HCT116 (cell line): ENCODE data around the gene WDR88. TPM values are rescaled to one million over a fixed set of nuclear protein-coding genes. Genes with fewer than 3 reads are reported as not detected.
A peak's percentile ranks its signal among the peaks of the same experiment; 100 is the strongest.

Source experiments
- ATAC-seq: fragments of 200-7000 bp; cut with Tn5 transposase; 2 replicates; pipeline ENCODE4 v1.9.1; 2020; ENCODE audit warnings: mild to moderate bottlenecking, moderate library complexity
- BruUV-seq: library from RNA; stranded (reverse); fragments of 400-500 nt; replicated peaks from 2 replicates; lab custom pipeline; 2021; lab: Mats Ljungman, UMichigan
- CTCF ChIA-PET: fragments of 300-600 bp; sonication (Branson Sonifier 250); formaldehyde crosslinking; loops from one replicate; lab custom pipeline; 2021; ENCODE audit warnings: antibody characterized with exemption; lab: Charles Lee
- POLR2A ChIA-PET: fragments of 300-600, 350-600 bp; sonication (Branson Sonifier 250); formaldehyde crosslinking; loops from one replicate; lab custom pipeline; 2021; ENCODE audit warnings: antibody characterized with exemption; lab: Charles Lee
- RAD21 ChIA-PET, 2 experiments: fragments of 300-600 bp; sonication (Branson Sonifier 250); formaldehyde crosslinking; loops; one replicate each; lab custom pipeline; 2023; ENCODE audit warnings: low total read pairs in 2 of 2; ENCODE audit not compliant: uncharacterized antibody in 2 of 2, unreplicated experiment in 2 of 2, low non-redundant PET in 1 of 2; lab: Charles Lee
- DNase-seq: peaks from one replicate; pipeline ENCODE4 v3.0.0-alpha.2; 2010; ENCODE audit warnings: low read depth, low spot score
- H2AFZ ChIP-seq: fragments of 200-600 bp; shearing (Covaris generic), sonication (generic); 2 replicates; pipeline ENCODE4 v1.6.1; 2017; ENCODE audit warnings: low read depth, mixed run types, mixed read lengths, antibody characterized with exemption, low read length; ENCODE audit not compliant: poor library complexity, severe bottlenecking
- H3K27ac ChIP-seq: 2 replicates; pipeline ENCODE4 v1.5.1; 2012; ENCODE audit warnings: low read depth, low read length
- H3K27me3 ChIP-seq: fragments of 200-600 bp; sonication (generic); 2 replicates; pipeline ENCODE4 v1.6.1; 2016; ENCODE audit warnings: mixed run types, low read length, mixed read lengths; ENCODE audit not compliant: insufficient read depth
- H3K36me3 ChIP-seq, 2 experiments: fragments of 200-500 bp in 1 of 2; fragments of 200-600 bp in 1 of 2; sonication (Bioruptor generic) in 1 of 2; sonication (generic) in 1 of 2; 2 replicates each; pipeline versions ENCODE4 v1.5.1 to v1.6.1; 2014 to 2016; ENCODE audit warnings: low read length in 2 of 2, inconsistent platforms in 1 of 2, mixed read lengths in 1 of 2, mixed run types in 1 of 2; ENCODE audit not compliant: insufficient read depth in 2 of 2, control insufficient read depth in 1 of 2
- H3K4me1 ChIP-seq, 2 experiments: fragments of 200-600 bp in 1 of 2; sonication (generic) in 1 of 2; 2 replicates each; pipeline versions ENCODE4 v1.5.1 to v1.6.1; 2012 to 2017; ENCODE audit warnings: low read length in 2 of 2, inconsistent platforms in 1 of 2, mild to moderate bottlenecking in 1 of 2, mixed read lengths in 1 of 2, mixed run types in 1 of 2, moderate library complexity in 1 of 2; ENCODE audit not compliant: insufficient read depth in 2 of 2, control insufficient read depth in 1 of 2
- H3K4me2 ChIP-seq: fragments of 200-600 bp; sonication (generic); 2 replicates; pipeline ENCODE4 v1.6.1; 2017; ENCODE audit warnings: mixed run types, low read length, mixed read lengths
- H3K4me3 ChIP-seq, 2 experiments: fragments of 200-600 bp in 1 of 2; sonication (generic) in 1 of 2; replicated peaks in 1 of 2; 2 replicates each; pipeline ENCODE4 v1.5.1; 2011 to 2016; ENCODE audit warnings: low read length in 2 of 2, control low read depth in 1 of 2, low read depth in 1 of 2, mild to moderate bottlenecking in 1 of 2, mixed read lengths in 1 of 2, mixed run types in 1 of 2
- H3K79me2 ChIP-seq: fragments of 200-600 bp; sonication (generic); 2 replicates; pipeline ENCODE4 v1.6.1; 2017; ENCODE audit warnings: mild to moderate bottlenecking, mixed run types, low read length, moderate library complexity, mixed read lengths; ENCODE audit not compliant: insufficient read depth
- H3K9ac ChIP-seq: fragments of 200-600 bp; sonication (generic); 2 replicates; pipeline ENCODE4 v1.6.1; 2016; ENCODE audit warnings: low read length, mixed read lengths
- H3K9me2 ChIP-seq: fragments of 200-600 bp; sonication (generic), shearing (Covaris generic); 2 replicates; pipeline ENCODE4 v1.6.1; 2017; ENCODE audit warnings: mixed run types, mild to moderate bottlenecking, moderate library complexity; ENCODE audit not compliant: insufficient read depth
- H3K9me3 ChIP-seq, 2 experiments: fragments of 200-500 bp in 1 of 2; fragments of 200-600 bp in 1 of 2; sonication (Bioruptor generic) in 1 of 2; sonication (generic) in 1 of 2; 2 replicates each; pipeline ENCODE4 v1.6.1; 2014 to 2017; ENCODE audit warnings: low read length in 2 of 2, mixed read lengths in 2 of 2, inconsistent platforms in 1 of 2, low read depth in 1 of 2, mild to moderate bottlenecking in 1 of 2, mixed run types in 1 of 2, moderate library complexity in 1 of 2; ENCODE audit not compliant: control insufficient read depth in 1 of 2, insufficient read depth in 1 of 2
- H4K20me1 ChIP-seq: fragments of 200-600 bp; sonication (generic), shearing (Covaris generic); 2 replicates; pipeline ENCODE4 v1.6.1; 2017; ENCODE audit warnings: mixed run types, mild to moderate bottlenecking, moderate library complexity; ENCODE audit not compliant: insufficient read depth
- ATF3 ChIP-seq: IDR thresholded peaks from 2 replicates; pipeline ENCODE4 v1.6.1; 2012
- CBX3 ChIP-seq: IDR thresholded peaks from 2 replicates; pipeline ENCODE4 v1.6.1; 2012; ENCODE audit warnings: low read depth
- CEBPB ChIP-seq: IDR thresholded peaks from 2 replicates; pipeline ENCODE4 v1.6.1; 2012; ENCODE audit warnings: low read depth
- CTCF ChIP-seq, 3 experiments: fragments of 200-600 bp in 1 of 3; sonication (generic) in 1 of 3; IDR thresholded peaks in 2 of 3; conservative IDR thresholded peaks in 1 of 3; 2 replicates each; pipeline ENCODE4 v1.5.1; 2012 to 2017; ENCODE audit warnings: low read depth in 2 of 3, low read length in 2 of 3, antibody characterized with exemption in 1 of 3, borderline replicate concordance in 1 of 3, control low read depth in 1 of 3, mild to moderate bottlenecking in 1 of 3, mixed read lengths in 1 of 3, mixed run types in 1 of 3, moderate library complexity in 1 of 3; ENCODE audit not compliant: insufficient read depth in 1 of 3
- MAX ChIP-seq: IDR thresholded peaks from 2 replicates; pipeline ENCODE4 v1.6.1; 2012
- RAD21 ChIP-seq: IDR thresholded peaks from 2 replicates; pipeline ENCODE4 v1.6.1; 2012; ENCODE audit warnings: low read depth, mild to moderate bottlenecking
- REST ChIP-seq: IDR thresholded peaks from 2 replicates; pipeline ENCODE4 v1.6.1; 2012; ENCODE audit warnings: low read depth
- ZFX ChIP-seq: fragments of 450-650 bp; IDR thresholded peaks from 2 replicates; pipeline ENCODE4 v1.6.1; 2017
- intact Hi-C: fragments of 100-400 bp; cut with micrococcal nuclease; formaldehyde crosslinking; loops from 2 replicates; pipeline ENCODE4 v1.10.0; 2022
- total RNA-seq: library from RNA; stranded (reverse); gene quantifications from one replicate; pipeline ENCODE4 v1.2.1, GENCODE V29; 2021; ENCODE audit not compliant: unreplicated experiment

Gene WDR88
- total RNA-seq, 1 experiment from 2014 or later, result not detected

- TF ChIP-seq ATF3 (peak; percentile 99), ZFX (peak; percentile 70; the same call in 1 of the 2 replicates), CBX3 (peak; percentile 14; the same call in 1 of the 2 replicates), CEBPB (no peak), MAX (peak; percentile 72)
- TF ChIP-seq, all 23 proteins: peak for 12
These were observed 44.9 kb downstream of the WDR88 start (continued) for GRCh38 chr19:33176670-33177416.

- intact Hi-C loops, result loop anchor here (2.0 to 10.0 kb wide), 3 partner anchors 33 to 1177 kb away; partner anchors contain the start of genes CEP89 and FAAP24
- no peaks in the 10 kb centered on the region for H3K9me2 ChIP-seq
- 0 out of 2 replicates have a peak, but pooled peaks cover 3% of the 10 kb centered on the region for H3K79me2 ChIP-seq
- RAD21 ChIA-PET, result no interaction called here
- H3K27ac ChIP-seq, result peak overlapping the region; percentile 73
- CTCF ChIA-PET, result interaction anchor here (1.0 to 1.2 kb wide), 5 partner anchors 10 to 53 kb away, joined by 3 to 5 read pairs (median 3); no protein-coding TSS in a partner anchor
- ATAC-seq (peak; percentile 34), DNase-seq (no peak)
- H3K4me1 ChIP-seq, result peaks cover 16 to 25% of the 10 kb centered on the region in 2 experiments
- no peaks in the 10 kb centered on the region for H3K27me3 ChIP-seq
- no peaks in the 10 kb centered on the region for H3K9me3 ChIP-seq
- no peaks in the 10 kb centered on the region for H4K20me1 ChIP-seq
- POLR2A ChIA-PET, result interaction anchor here (1.0 to 1.2 kb wide), 3 partner anchors 10 to 196 kb away, joined by 3 to 5 read pairs (median 3); partner anchors contain the start of gene CEBPG
- peak overlapping the region; percentile 42 to 54 for H3K4me3 ChIP-seq
- TF ChIP-seq MAX, result peak; percentile 23; the same call in 1 of the 2 replicates
- TF ChIP-seq REST, result no peak
- peak in 2 of 3 experiments; percentile 27 to 36; a peak in 3 of 6 replicates for TF ChIP-seq CTCF (IDR thresholded peaks at IDR 0.05 in 2 of 3, conservative IDR thresholded peaks at IDR 0.05 in 1 of 3; ENCODE audit: borderline replicate concordance in 1 of 3, insufficient read depth in 1 of 3, low read depth in 2 of 3, low read length in 2 of 3)
- TF ChIP-seq RAD21, result 0 out of 2 replicates have a peak, but pooled peaks have one; percentile 11
- TF ChIP-seq, all 23 proteins: peak for 3
- Histone ChIP-seq H3K4me2 (peak overlapping the region; percentile 89), H3K9ac (peak overlapping the region; percentile 40), H3K36me3 (no peaks in the 10 kb centered on the region), H2AFZ (peak overlapping the region; percentile 30)
- no TSS peak for BruUV-seq
These were observed 45.6 kb downstream of the WDR88 start for GRCh38 chr19:33177417-33177979.
